K562 (cell line): ENCODE results near the gene ZFPM1. TPM values are rescaled to one million over a fixed set of nuclear protein-coding genes. Genes with fewer than 3 reads are reported as not detected.

Experiments used
- CREB1 ChIP-seq, 2 experiments: sonication (generic) in 1 of 2; formaldehyde crosslinking in 1 of 2; IDR thresholded peaks; 2 replicates each; pipeline versions ENCODE4 v1.6.1 to v1.8.0; 2012 to 2022; ENCODE audit warnings: inconsistent platforms in 1 of 2, mild to moderate bottlenecking in 1 of 2, missing genetic modification reagents in 1 of 2, moderate library complexity in 1 of 2
- KLF1 ChIP-seq: fragments of 450-650 bp; IDR thresholded peaks from 2 replicates; pipeline ENCODE4 v1.6.1; 2016; ENCODE audit warnings: missing genetic modification characterization, missing compliant biosample characterization
- MED1 ChIP-seq: sonication (generic); formaldehyde crosslinking; IDR thresholded peaks from 2 replicates; pipeline ENCODE4 v1.8.1; 2023; ENCODE audit warnings: missing genetic modification reagents, borderline replicate concordance
- MTA1 ChIP-seq: fragments of 450-650 bp; IDR thresholded peaks from 2 replicates; pipeline ENCODE4 v1.6.1; 2017; ENCODE audit warnings: borderline replicate concordance
- MXI1 ChIP-seq: IDR thresholded peaks from 2 replicates; pipeline ENCODE4 v1.6.1; 2011; ENCODE audit warnings: low read depth, mild to moderate bottlenecking, improper control_type of control experiment, low read length
- POLR3A ChIP-seq: IDR thresholded peaks from 2 replicates; pipeline ENCODE4 v1.6.1; 2011; ENCODE audit warnings: borderline replicate concordance, mild to moderate bottlenecking, moderate library complexity; ENCODE audit not compliant: insufficient read length, insufficient read depth; ENCODE audit errors: extremely low read depth
- SFPQ ChIP-seq: fragments of 200-400 bp; formaldehyde crosslinking; IDR thresholded peaks from 2 replicates; pipeline ENCODE4 v1.6.1; 2017; ENCODE audit warnings: mild to moderate bottlenecking, low read depth, low read length, moderate library complexity
- TFAM ChIP-seq: fragments of 250-450 bp; sonication (Bioruptor Pico); conservative IDR thresholded peaks from 2 replicates; pipeline ENCODE4 v1.5.0; 2021; ENCODE audit warnings: mild to moderate bottlenecking, moderate library complexity
- YBX1 ChIP-seq: fragments of 450-650 bp; IDR thresholded peaks from 2 replicates; pipeline ENCODE4 v1.7.1; 2016; ENCODE audit warnings: mild to moderate bottlenecking
- ZEB2 ChIP-seq: fragments of 450-650 bp; IDR thresholded peaks from 2 replicates; pipeline ENCODE4 v1.6.1; 2016
- ZNF280B ChIP-seq: fragments of 250-450 bp; sonication (Bioruptor Pico); IDR thresholded peaks from 2 replicates; pipeline ENCODE4 v1.5.1; 2021; ENCODE audit warnings: mild to moderate bottlenecking
- ZNF592 ChIP-seq: fragments of 450-650 bp; IDR thresholded peaks from 2 replicates; pipeline ENCODE4 v1.6.1; 2017; ENCODE audit warnings: antibody characterized with exemption, mild to moderate bottlenecking
- ZNF740 ChIP-seq, 3 experiments: fragments of 200-800 bp in 1 of 3; sonication (Bioruptor generic) in 1 of 3; sonication (generic) in 1 of 3; formaldehyde crosslinking in 1 of 3; IDR thresholded peaks; 2 replicates each; pipeline versions ENCODE4 v1.6.1 to v1.8.0; 2016 to 2022; ENCODE audit warnings: mild to moderate bottlenecking in 2 of 3, missing compliant biosample characterization in 2 of 3, missing genetic modification characterization in 2 of 3, missing genetic modification reagents in 1 of 3
- ZNF76 ChIP-seq: fragments of 250-450 bp; sonication (Bioruptor Pico); IDR thresholded peaks from 2 replicates; pipeline ENCODE4 v1.4.0; 2020; ENCODE audit warnings: mild to moderate bottlenecking, moderate library complexity, borderline replicate concordance
- polyA plus RNA-seq, 8 experiments: library from polyadenylated mRNA; depleted of rRNA in 4 of 8; stranded (reverse) in 5 of 8; unstranded in 3 of 8; fragments of >200 nt; fragmentation: Nextera tagmentation in 2 of 8; fragmentation: Illumina TruSeq in 1 of 8; extraction: Ambion mirVana in 2 of 8; extraction: Trizol in 1 of 8; gene quantifications; 2 replicates each; pipeline versions ENCODE4 v1.2.1 to v1.2.3, GENCODE V29; 2011 to 2014; ENCODE audit warnings: inconsistent platforms in 1 of 8, missing spikeins in 1 of 8
- total RNA-seq, 7 experiments: library from RNA; depleted of rRNA in 6 of 7; stranded (reverse); fragments of >200 nt in 6 of 7; fragmentation: Illumina TruSeq in 2 of 7; extraction: Trizol in 2 of 7; gene quantifications; 2 replicates each; pipeline versions ENCODE4 v1.2.1 to v1.2.3, GENCODE V29; 2011 to 2021; ENCODE audit warnings: low replicate concordance in 1 of 7
- TF ChIP-seq, protein P1 (sequence below): IDR thresholded peaks from 2 replicates; pipeline ENCODE4 v1.6.1; 2016; ENCODE audit warnings: missing genetic modification characterization, missing compliant biosample characterization

The ZFPM1 gene
- total and polyA plus RNA-seq, 9 of the 15 experiments (the other 6 are each of a cell fraction or from before 2014, with no cell fraction given) = 0.03 to 35.9 (median 1.4) TPM

DNA sequence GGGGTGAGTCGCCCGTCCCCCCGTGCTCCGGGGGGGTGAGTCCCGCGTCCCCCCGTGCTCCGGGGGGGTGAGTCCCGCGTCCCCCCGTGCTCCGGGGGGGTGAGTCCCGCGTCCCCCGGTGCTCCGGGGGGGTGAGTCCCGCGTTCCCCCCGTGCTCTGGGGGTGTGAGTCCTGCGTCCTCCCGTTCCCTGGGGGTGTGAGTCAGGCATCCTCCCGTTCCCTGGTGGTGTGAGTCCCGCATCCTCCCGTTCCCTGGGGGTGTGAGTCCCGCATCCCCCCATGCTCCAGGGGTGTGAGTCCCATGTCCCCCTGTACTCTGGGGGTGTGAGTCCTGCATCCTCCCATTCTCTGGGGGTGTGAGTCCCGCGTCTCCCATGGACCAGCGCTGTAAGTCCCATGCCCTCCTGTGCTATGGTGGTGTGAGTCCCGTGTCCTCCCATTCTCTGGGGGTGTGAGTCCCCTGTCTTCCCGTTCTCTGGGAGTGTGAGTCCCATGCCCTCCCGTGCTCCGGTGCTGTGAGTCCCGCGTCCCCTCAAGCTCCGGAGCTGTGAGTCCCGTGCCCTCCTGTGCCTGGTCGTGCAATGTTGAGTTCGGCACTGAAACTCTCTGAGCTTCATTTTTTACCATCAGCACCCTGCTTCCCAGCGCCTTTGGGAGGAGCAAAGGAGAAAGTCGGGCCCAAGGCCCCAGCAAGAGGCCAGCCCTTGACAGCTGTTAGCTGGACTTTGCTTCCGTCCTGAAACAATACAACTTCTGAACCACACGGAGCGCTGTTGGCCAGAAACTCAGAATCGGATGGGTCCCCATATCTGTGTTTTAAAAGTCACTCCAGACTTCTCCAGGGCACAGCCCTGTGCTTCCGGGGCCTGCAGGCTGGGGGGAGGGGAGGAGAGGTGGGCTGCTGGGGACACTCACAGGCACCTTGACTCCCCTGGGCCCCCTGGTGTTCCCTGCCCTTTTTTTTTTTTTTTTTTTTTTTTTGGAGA lies 105.7 kb downstream of the ZFPM1 start (continued):
- no peak for TF ChIP-seq ZNF592
- no peak for TF ChIP-seq ZNF76 (CRISPR knock-in tag)
- no peak for TF ChIP-seq TFAM (CRISPR knock-in tag)
- no peak for TF ChIP-seq MED1
- TF ChIP-seq, protein P1, sequence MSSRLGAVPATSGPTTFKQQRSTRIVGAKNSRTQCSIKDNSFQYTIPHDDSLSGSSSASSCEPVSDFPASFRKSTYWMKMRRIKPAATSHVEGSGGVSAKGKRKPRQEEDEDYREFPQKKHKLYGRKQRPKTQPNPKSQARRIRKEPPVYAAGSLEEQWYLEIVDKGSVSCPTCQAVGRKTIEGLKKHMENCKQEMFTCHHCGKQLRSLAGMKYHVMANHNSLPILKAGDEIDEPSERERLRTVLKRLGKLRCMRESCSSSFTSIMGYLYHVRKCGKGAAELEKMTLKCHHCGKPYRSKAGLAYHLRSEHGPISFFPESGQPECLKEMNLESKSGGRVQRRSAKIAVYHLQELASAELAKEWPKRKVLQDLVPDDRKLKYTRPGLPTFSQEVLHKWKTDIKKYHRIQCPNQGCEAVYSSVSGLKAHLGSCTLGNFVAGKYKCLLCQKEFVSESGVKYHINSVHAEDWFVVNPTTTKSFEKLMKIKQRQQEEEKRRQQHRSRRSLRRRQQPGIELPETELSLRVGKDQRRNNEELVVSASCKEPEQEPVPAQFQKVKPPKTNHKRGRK (tag) = no peak
- TF ChIP-seq KLF1 (tag) = no peak
- no peak for TF ChIP-seq ZNF280B (CRISPR knock-in tag)
- no peak for TF ChIP-seq MXI1
- TF ChIP-seq ZNF740 (CRISPR knock-in tag; IDR thresholded peaks at IDR 0.05) = peak; percentile 51; the same call in 1 of the 2 replicates
- no peak for TF ChIP-seq ZNF740 (tag; IDR thresholded peaks at IDR 0.05)
- TF ChIP-seq POLR3A = no peak
- no peak for TF ChIP-seq ZEB2
- no peak for TF ChIP-seq SFPQ
- no peak; the same call in 1 of the 2 replicates for TF ChIP-seq CREB1 (IDR thresholded peaks at IDR 0.05)
- no peak for TF ChIP-seq CREB1 (CRISPR knock-in tag; IDR thresholded peaks at IDR 0.05)
- no peak for TF ChIP-seq YBX1
- TF ChIP-seq MTA1 = no peak
